Measurements from ENCODE around the gene GNG12. TPM values are rescaled to one million over a fixed set of nuclear protein-coding genes. Genes with fewer than 3 reads are reported as not detected.
A peak's percentile ranks its signal among the peaks of the same experiment; 100 is the strongest.

The GNG12 gene
- total RNA-seq, 1 experiment from 2014 or later: 360 TPM

DNA sequence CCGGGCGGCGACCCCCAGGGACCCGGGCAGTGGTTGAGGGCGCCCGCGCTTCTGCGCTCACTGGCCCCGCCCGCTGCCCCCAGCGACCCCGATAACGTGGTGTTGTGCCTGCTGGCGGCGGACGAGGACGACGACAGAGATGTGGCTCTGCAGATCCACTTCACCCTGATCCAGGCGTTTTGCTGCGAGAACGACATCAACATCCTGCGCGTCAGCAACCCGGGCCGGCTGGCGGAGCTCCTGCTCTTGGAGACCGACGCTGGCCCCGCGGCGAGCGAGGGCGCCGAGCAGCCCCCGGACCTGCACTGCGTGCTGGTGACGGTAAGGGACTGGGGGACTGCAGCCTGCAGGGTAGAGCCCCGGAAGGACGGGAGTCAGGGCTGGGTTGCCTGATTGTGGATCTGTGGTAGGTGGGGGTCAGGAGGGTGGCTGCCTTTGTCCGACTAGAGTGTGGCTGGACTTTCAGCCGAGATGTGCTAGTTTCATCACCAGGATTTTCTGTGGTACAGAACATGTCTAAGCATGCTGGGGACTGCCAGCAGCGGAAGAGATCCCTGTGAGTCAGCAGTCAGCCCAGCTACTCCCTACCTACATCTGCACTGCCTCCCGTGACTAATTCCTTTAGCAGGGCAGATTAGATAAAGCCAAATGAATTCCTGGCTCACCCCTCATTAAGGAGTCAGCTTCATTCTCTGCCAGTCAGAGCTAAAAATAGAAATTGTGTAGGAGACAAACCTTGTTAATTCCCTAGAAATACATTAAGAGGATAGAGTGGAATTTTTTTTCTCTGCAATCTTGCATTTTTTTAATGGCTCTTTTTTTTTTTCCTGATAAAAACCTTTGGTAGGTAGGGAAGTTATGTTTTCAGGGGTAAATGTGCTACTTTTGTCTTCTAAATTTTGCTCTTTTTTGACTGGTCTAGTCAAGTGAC is 146.7 kb downstream of the GNG12 start:
- DNase-seq (ENCODE audit: low read depth, low spot score): peak; percentile 60
- in situ Hi-C loops (cut with HindIII; ENCODE audit: low pct_unique_long_range_greater_than_20kb, low sequenced_read_pairs): no loop called here

DNA sequence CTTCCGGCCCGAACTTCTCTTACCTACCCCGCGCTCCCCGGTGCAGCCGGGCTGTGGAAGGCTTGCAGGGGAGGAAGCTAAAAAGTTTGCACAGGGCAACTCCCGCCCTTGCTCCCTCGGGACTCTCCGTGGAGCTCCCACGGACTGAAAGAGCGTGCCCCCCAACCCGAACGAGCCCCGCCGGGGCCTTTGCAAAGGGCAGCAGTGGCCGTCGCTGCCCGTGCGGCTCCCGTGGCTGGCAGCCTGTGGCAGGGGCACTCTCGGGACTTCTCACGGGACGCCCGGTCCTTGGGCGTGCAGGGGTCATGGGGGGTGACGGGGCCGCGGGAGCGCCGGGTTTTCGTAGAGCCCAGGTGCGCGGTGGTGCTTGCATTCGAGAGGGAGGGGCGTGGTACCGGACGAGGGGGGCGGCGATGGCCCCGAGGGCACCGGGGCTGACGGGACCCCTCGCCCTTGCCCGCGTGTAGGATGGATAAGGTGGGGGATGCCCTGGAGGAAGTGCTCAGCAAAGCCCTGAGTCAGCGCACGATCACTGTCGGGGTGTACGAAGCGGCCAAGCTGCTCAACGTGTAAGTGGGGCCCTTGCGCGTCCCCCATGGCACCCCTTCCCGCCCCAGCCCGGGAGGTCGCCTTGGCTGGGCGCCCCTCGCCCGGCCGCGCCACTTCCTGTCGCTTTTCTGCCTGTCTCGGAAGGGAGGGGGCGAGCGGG is 147.6 kb downstream of the GNG12 start:
- in situ Hi-C loops (cut with HindIII; ENCODE audit: low pct_unique_long_range_greater_than_20kb, low sequenced_read_pairs): no loop called here
- DNase-seq (ENCODE audit: low read depth, low spot score): no peak

DNA sequence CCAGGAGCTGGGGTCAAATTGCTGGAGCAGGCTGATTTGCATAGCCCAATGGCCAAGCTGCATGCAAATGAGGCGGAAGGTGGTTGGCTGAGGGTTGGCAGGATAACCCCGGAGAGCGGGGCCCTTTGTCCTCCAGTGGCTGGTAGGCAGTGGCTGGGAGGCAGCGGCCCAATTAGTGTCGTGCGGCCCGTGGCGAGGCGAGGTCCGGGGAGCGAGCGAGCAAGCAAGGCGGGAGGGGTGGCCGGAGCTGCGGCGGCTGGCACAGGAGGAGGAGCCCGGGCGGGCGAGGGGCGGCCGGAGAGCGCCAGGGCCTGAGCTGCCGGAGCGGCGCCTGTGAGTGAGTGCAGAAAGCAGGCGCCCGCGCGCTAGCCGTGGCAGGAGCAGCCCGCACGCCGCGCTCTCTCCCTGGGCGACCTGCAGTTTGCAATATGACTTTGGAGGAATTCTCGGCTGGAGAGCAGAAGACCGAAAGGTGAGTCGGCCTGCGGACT is 148.2 kb downstream of the GNG12 start, which contains the start of gene GADD45A:
Gene GADD45A, plus strand, starts transcription at position 135 of the 491 bp plus-strand sequence. Its CDS starts 294 bp downstream, at position 429.
- peak; percentile 99 for DNase-seq (ENCODE audit: low read depth, low spot score)
- in situ Hi-C loops (cut with HindIII; ENCODE audit: low pct_unique_long_range_greater_than_20kb, low sequenced_read_pairs): no loop called here

DNA sequence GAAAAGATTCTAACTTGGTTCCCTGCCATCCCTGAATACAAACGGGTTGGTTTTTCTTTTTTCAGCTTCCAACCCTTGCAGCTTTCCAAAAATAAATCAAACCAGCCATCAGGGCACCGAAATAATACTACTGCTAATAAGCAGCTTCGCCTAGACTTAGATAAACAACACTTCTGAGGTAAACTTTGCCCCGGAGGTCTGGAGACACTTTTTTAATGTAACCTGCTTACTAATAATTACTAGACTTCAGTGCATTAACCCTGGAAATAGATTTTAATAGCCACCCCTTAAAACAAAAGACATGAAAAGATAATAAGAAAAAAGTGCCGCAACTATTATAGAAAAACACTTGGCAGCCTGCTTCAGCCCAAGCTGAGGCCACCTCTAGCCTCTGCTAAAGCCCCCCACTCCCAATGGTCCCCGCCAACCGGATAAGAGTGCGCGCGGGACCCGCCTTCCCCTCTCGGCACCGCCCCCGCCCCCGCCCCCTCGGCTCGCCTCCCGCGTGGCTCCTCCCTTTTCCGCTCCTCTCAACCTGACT is 148.7 kb downstream of the GNG12 start:
- in situ Hi-C loops (cut with HindIII; ENCODE audit: low pct_unique_long_range_greater_than_20kb, low sequenced_read_pairs): no loop called here
- DNase-seq (ENCODE audit: low read depth, low spot score): no peak

DNA sequence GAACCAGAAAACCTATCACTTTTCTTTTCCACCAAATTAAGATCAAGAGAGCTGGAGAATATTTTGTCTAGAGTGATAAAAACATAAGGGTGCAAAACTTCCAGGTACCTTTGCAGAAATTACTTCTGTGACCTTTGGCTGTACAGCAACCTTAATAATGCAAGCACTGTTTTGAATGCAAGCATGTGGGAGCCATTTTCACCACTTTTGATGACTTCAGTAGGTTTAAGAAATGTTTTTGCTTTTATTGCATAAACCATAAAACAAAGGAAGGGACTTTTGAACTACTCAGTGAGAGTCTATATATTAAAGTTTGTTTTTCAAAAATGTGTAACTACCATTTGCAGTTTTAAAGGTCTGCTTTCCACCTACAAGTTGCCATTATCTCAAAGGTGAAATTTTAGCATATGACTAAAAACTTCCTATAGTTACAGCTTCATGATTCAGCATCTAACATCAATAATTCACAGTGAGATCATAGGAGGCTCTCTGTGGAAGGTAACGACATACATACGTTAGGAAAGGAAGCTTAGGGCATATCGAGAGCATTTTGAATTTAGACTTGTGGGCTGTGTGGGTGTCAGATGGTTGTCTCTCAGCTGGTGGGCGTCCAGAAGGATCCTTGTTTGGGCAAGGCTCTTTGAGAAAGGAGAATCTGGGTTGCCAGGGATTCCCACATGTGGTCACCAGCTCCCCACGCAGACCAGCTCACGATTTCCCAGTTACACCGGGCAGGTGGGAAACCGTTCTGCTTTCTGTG is 149.3 kb downstream of the GNG12 start:
- DNase-seq (ENCODE audit: low read depth, low spot score): no peak
- in situ Hi-C loops (cut with HindIII; ENCODE audit: low pct_unique_long_range_greater_than_20kb, low sequenced_read_pairs): no loop called here

DNA sequence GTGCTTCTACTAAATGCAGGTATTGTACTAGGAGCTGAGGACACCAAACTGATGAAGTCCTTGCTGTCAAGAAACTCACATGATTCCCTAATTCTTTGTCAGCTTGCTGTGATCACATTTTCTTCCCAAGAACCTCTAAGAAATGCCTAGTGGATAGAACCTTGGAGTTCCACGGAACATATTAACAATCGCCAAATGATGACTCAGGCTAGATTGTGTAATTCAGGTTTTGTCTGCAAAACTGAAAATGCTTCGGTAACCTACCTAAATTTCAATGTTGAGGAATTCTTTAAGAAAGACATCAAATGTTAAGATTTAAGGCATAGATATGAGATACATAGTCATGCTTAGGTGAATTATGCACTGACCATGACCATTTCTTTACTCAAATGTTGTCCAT is 150.0 kb downstream of the GNG12 start:
- peak; percentile 45 for DNase-seq (ENCODE audit: low read depth, low spot score)
- in situ Hi-C loops (cut with HindIII; ENCODE audit: low pct_unique_long_range_greater_than_20kb, low sequenced_read_pairs): no loop called here

DNA sequence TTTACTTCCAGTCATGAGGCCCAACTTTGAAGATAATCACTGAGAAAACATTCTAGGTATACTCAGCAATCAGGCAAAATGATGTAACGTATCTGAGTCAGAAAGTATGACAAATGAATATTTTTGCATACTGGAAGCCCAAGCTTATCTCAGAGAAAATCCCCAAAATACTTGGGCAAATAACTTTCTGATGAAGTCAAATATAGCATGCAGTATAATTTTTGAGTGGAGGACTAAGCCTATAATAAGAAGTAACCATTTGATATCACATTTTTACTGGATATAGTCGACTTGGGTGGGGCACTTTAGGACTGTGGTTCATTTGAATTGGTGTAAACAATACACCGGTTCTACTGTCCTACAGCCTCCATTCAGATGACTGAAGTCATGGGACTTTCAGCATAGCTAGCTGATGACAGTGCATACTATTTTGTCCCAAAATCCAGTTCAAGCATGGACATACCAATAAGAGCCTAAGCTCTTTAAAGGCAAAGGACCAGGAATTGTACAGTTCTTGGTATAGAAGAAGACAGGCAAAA is 150.5 kb downstream of the GNG12 start:
- in situ Hi-C loops (cut with HindIII; ENCODE audit: low pct_unique_long_range_greater_than_20kb, low sequenced_read_pairs): no loop called here

DNA sequence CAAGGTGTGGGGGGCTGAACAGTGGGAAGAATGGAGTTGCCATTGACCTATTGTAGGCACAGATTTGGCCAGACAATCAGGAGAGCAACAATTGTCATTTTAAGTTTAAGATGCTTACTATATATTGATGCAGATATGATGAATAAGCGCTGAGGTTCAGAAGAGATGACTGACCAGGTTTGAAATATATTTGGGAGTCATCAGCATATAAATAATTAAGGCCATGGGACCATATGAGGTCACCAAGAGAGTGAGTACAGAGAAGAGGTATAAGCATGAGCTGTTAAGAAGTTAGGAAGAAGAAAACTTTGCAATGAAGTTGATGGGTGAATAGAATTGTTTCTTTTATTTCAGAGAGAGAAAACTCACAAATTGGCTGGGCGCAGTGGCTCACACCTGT is 152.8 kb downstream of the GNG12 start:
- DNase-seq (ENCODE audit: low read depth, low spot score): no peak
- in situ Hi-C loops (cut with HindIII; ENCODE audit: low pct_unique_long_range_greater_than_20kb, low sequenced_read_pairs): no loop called here

More for the DNA sequence above, 150.5 kb downstream of the GNG12 start:
- DNase-seq (ENCODE audit: low read depth, low spot score): peak; percentile 54

DNA sequence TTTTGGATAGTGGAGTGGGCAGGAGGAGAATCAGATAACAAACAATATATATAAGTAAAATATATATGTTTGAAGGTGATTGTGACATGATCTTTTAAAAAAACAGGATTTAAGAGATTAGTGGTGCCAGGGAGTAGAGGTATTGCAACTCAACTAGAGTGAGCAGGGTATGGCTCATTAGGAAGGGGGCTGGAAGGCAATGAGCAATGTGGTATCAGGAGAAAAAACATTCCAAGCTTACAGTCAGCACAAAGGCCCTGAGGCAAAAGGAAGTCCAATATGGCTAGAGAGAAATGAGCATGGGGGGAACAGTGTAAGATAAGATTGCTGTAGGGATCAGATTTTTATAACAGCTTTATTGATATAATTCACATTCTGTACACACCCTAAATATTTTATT is 153.6 kb downstream of the GNG12 start:
- in situ Hi-C loops (cut with HindIII; ENCODE audit: low pct_unique_long_range_greater_than_20kb, low sequenced_read_pairs): no loop called here
- no peak for DNase-seq (ENCODE audit: low read depth, low spot score)

DNA sequence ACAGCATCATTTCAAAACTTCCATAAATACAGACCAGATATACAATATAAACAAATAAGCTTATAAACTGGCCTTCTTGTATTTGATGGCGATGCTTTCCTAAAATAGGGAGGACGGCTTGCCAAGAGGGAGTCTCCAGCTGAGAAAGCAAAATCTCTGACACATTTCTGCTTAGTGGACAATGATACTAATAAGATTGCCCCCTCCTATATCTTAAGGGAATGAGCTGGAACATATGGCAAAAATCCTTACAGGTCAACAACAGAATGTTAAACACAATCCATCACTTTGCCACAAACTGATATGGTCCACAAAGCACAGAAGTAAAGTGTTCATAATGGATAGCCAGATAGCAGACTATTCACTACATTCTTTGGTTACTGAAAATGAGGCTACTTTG is 155.3 kb downstream of the GNG12 start:
- no peak for DNase-seq (ENCODE audit: low read depth, low spot score)
- in situ Hi-C loops (cut with HindIII; ENCODE audit: low pct_unique_long_range_greater_than_20kb, low sequenced_read_pairs): no loop called here

DNA sequence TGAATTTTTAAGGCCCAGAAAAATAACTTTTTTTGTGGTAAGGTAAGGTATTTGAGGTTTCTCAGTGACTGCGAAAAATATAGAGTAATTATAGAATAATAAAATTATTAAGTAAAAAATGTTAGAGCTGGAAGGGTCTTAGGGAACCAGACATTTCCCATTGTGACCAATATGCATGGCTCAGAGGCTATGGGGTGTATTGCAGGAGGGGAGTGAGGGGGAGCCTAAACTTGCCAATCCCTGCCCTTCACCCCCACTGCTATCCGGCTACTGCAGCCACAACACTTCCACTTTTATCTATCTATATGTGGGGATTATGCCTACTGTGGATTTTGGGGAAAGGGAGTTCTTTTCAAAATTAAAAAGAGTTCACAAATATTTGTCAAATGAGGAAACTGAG is 155.9 kb downstream of the GNG12 start:
- DNase-seq (ENCODE audit: low read depth, low spot score): no peak
- in situ Hi-C loops (cut with HindIII; ENCODE audit: low pct_unique_long_range_greater_than_20kb, low sequenced_read_pairs): no loop called here

DNA sequence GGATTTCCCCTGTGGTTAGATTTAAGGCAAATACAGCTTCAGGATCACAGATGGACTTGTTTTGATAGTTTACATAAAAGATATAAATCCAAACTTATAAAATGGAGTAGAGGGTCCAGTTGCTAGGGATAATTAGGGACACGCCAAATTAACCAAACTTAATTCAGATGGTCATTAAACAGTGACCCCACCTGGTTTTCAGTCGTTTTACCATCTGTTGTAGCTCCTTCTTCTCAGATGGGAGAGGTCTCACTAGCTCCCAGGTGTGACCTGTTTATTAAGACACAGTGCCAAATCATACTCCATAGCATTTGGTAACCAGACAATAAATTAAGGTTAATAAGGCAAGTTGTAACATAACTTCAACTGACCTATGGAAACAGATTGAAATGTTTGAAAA is 156.3 kb downstream of the GNG12 start:
- in situ Hi-C loops (cut with HindIII; ENCODE audit: low pct_unique_long_range_greater_than_20kb, low sequenced_read_pairs): no loop called here
- DNase-seq (ENCODE audit: low read depth, low spot score): no peak

DNA sequence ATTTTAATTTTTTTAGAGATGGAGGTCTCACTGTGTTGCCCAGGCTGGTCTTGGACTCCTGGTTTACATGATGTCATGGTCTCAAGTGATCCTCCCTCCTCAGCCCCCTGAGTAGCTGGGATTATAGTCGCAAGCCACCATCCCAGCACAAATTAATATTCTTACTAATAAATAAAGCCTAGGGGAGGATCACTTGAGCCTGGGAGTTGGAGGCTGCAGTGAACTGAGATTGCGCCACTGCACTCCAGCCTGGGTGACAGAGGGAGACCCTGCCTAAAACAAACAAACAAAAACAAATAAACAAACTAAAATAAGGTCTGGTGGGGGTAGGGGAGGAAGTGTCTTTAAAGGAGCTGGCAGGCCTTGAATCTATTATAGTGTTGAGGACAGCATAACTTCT is 157.0 kb downstream of the GNG12 start:
- in situ Hi-C loops (cut with HindIII; ENCODE audit: low pct_unique_long_range_greater_than_20kb, low sequenced_read_pairs): no loop called here
- DNase-seq (ENCODE audit: low read depth, low spot score): no peak

DNA sequence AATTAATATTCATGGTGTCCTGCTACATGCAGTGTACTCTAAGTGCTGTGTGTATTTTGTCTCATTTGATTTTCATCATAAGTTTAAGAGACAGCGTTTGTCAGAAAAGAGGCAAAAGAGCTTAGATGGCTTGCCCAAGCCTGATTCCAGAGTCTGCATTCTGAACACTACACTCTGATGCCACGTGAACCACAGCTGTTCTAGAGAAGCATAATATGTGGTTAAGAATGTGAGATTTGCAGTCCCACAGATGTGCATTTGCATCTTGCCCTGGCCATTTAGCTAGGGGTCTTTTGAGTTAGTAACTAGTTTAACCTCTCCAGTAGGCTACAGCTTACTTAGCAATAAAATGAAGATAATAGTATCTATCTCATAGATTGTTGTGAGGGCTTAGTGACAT is 157.5 kb downstream of the GNG12 start:
- DNase-seq (ENCODE audit: low read depth, low spot score): no peak
- in situ Hi-C loops (cut with HindIII; ENCODE audit: low pct_unique_long_range_greater_than_20kb, low sequenced_read_pairs): no loop called here

DNA sequence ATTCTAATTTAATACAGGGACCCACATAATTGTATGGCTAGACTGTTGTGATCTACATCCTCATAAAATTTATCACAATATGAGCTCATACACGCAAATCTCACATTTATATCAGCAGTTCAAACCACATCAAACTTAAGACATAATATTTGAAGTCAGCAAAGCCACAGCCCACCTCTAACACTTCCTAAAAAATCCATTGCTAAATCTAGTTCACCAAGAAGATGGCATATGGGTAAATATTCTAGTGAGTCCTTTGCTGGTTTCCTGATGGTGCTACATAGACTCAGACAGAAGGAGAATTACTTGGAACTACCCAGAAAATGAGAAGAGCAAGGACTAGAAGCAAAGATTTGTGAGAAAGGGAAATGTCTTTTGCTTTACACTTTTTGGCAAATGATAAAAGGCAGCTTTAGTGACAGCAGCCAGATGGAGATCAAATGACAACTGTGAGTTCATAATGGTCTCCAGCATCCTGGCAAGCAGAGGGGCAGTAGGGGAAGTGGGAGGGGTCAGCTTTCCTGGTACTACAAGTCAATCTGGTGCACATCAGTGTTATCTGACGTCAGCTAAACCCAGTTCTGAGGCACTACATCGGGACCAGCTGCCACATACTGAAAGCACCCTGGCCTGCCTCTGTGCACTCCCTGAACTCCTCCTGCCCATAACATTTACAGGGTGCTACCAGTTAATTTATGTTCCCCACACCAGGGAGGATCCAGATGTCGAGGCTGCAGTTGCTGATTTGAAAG is 158.8 kb downstream of the GNG12 start:
- no peak for DNase-seq (ENCODE audit: low read depth, low spot score)
- in situ Hi-C loops (cut with HindIII; ENCODE audit: low pct_unique_long_range_greater_than_20kb, low sequenced_read_pairs): no loop called here

DNA sequence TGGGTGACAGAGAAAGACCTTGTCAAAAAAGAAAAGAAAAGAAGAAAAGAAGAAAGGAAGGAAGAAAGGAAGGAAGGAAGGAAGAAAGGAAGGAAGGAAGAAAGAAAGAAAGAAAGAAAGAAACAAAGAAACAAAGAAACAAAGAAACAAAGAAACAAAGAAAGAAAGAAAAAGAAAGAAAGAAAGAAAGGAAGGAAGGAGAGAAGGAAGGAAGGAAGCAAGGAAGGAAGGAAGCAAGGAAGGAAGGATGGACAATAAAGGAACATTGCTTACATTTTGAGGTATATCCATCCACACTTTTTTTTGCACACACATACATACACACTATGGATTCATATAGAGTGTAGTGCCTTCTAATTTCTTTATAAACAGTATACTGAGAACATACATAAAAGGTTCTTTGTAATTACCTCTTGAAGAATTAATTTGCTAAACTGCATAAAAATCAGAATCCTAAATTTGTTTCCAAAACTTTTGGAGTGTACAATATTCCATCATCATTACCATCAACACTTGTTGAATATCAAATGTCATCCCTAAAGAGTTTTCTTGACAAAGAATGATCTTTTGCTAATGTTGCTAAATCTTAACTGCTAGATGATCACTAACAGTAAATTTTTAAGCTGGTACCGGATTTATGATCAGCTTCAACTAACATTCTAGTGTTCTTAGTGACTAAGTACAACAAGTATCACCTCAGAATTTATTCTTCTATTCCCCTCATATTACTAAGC is 159.6 kb downstream of the GNG12 start:
- DNase-seq (ENCODE audit: low read depth, low spot score): no peak
- in situ Hi-C loops (cut with HindIII; ENCODE audit: low pct_unique_long_range_greater_than_20kb, low sequenced_read_pairs): no loop called here

Measured in SK-MEL-5 (cell line).